T-helper 9 cell (primary cell): ENCODE data around the gene RBM42.

Source experiments
- DNase-seq: peaks from one replicate; pipeline ENCODE4 v3.0.0-alpha.2; 2020

Gene RBM42

DNA sequence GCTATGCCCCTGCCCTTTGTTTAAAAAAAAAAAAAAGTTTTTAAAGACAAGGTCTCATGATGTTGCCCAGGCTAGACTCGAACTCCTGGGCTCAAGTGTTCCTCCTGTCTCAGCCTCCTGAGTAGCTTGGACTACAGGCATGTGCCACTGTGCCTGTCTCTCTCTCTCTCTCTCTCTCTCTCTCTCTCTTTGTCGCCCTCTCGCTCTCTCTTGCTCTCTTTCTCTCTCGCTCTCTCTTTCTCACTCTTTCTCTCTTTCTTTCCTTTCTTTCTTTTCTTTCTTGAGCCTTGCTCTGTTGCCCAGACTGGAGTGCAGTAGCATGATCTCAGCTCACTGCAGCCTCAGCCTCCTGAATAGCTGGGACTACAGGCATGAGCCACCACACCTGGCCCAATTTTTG is 26.8 kb downstream of the RBM42 start:
- DNase-seq: no peak

DNA sequence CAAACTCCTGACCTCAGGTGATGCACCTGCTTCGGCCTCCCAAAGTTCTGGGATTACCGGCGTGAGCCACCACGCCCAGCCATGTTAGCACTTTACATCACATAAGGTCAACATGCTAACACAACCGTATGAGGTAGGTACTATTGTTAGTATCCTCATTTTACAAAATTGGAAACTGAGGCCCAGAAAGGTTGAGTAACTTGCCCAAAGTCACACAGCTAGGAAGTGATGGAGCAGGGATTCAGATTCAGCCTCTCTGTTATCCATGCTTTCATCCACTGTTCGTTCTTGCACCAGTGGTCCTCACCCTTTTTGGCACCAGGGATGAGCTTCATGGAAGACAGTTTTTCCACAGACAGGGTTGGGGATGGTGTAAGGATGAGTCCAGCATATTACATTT is 27.9 kb downstream of the RBM42 start:
- DNase-seq: no peak

DNA sequence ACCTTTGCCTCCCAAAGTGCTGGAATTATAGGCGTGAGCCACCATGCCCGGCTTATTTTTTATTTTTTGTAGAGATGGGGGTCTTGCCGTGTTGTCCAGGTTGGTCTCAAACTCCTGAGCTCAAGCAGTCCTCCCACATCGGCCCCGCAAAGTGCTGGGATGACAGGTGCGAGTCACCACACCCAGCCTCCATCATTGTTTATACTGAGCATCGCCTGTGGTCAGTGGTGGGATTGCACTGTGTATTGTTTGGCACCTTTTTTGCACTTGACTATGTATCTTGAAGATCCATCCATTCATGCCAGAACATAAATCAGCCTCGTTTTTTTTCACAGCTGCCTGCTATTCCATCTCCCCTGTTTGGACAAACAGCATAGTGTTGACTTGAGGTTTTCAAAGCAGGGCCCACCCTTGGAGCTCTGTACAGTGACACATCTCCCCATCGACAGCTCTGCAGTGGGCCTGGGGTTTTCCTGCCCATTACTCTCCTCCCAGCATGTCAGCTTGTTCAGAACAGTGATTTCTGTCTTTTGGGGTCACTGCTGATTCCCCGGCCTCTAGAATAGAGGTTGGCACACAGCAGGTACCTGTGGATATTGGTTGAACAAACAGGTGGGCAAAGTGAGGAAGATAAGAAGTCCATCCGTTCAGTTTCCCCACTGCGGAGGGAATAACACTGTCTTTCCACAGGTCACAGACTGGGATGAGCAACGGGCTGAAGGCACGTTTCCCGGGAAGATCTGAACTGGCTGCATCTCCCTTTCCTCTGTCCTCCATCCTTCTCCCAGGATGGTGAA is 29.3 kb downstream of the RBM42 start:
- DNase-seq: no peak

DNA sequence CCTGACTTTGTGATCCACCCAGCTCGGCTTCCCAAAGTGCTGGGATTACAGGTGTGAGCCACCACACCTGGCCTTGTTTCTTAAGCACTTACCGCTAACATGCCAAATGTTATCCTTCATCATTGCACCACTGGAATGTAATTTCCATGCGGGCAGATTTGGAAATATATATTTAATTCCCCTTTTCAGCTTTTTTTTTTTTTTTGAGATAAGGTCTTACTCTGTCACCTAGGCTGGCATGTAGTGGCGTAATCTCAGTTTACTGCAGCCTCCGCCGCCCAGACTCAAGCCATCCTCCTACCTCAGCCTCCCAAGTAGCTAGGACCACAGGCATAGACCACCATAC is 33.1 kb downstream of the RBM42 start:
- no peak for DNase-seq

DNA sequence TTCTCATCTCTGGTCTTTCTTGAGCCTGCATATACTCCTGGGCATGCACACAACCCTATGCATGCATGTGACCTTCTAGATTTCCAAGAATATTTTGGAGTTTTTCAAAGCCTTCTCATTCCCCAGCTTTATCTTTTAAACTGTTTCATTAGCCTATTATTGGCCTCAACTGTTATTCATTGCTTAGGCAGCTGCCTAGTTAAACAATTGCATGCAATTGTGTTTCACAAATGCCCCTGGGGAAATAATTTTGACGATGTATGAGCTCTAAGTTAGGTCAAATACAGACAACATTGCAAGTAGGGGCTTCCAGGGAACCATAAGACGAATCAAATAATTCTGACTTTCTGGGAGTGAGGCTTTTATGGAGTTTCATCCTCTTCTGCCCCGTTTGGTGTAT is 35.1 kb downstream of the RBM42 start:
- DNase-seq: no peak

DNA sequence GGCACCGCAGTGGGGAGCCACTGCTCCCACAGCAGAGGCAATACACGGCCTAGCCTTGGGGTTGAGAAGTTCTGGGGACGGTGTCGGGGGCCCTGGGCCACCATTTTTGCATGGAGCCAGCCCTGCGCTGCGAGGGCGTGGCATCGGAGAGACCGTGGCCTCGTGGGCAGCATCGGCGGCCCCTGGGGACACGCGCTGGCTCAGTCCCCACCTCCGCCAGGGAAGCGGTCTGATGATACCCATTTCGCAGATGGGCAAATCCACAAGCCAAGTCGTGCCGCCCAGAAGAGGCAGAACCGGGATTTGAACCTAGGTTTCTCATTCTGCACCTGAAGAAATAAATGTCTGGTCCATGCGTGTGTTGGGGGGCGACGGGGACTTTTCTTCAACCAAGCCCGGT is 36.3 kb downstream of the RBM42 start:
- DNase-seq: no peak

DNA sequence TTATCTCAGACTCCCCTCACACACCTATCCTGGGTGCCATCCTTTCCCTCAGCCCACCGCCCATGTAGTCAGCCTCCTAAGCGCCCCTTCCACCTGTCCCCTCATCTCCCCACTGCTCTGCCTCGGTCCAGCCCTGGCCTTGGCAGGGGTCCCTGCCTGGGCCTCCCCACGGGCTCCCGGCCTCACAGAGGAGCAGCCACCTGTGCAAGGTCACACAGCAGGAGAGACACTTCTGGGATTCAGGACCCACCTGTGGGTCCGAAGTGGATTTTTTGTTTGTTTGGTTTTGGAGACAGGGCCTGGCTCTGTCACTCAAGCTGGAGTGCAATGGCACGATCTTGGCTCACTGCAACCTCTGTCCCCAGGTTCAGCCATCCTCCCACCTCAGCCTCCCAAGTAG is 36.8 kb downstream of the RBM42 start:
- no peak for DNase-seq

DNA sequence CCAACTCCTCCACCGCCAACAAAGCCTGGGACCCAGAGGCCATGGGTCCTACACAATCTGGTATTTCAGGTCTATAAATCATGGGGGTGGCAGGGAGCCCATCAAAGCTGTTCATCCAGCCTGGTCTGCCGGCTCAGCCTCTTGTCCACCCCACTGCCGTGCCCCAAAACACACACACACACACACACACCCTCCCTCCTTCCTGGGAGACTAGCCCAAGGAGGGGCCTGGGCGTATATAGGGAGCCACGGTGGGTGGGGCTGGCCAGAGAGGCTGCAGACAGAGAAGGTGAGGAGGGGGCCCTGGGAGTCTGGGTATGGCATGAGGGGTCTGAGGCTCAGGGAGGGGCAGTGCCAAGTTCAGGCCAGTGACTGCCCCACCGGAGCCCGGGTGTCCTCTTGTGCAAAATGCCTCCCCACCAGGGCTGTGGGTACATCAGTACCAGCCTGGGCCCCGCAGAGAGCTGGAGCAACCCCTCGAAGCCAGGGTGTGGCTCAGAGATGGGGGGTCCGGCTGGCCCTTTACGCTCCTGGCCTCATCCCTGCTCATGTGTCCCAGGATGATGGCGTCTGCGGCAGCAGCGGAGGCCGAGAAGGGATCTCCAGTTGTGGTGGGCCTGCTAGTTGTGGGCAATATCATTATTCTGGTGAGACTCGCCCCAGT is 37.5 kb downstream of the RBM42 start, which contains the start of gene UPK1A:
TSS of gene UPK1A (plus strand) at position 267 of the 663 bp plus-strand sequence. CDS start at position 563, 296 bp downstream.
- no peak for DNase-seq

DNA sequence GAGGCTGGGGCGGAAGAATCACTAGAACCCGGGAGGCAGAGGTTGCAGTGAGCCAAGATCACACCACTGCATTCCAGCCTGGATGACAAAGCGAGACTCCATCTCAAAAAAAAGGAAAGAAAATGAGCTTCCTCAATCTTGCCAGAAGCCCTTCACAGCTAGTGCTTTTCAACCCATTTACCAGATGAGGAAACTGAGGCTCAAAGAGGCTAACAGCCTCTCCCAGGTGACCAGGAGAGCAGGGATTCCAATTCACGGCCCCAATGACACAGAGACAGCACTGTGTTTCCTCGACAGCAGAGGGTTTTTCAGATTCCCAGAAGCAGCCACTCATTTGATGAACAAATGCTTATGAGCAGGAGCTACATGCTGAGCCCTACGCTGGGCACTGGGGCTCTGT is 40.7 kb downstream of the RBM42 start:
- DNase-seq: no peak

DNA sequence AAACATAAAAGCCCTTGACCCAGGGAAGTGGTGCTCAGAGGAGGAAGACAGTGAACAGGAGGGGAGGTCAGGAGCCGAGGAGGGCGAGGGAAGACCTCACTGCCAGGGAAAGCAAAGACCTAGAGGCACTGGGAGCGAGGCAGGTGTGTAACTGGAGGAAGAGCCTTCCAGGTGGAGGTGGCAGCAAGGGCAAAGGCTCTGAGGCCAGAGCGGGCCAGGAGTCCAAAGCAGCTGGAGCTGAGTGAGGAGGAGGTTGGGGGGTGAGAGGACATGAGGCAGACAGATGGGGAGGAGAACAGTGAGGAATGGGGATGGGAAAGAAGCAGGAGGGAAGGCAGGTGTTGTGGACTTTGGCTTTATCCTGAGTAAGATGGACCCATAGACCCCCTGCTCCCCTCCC is 41.1 kb downstream of the RBM42 start:
- DNase-seq: no peak

DNA sequence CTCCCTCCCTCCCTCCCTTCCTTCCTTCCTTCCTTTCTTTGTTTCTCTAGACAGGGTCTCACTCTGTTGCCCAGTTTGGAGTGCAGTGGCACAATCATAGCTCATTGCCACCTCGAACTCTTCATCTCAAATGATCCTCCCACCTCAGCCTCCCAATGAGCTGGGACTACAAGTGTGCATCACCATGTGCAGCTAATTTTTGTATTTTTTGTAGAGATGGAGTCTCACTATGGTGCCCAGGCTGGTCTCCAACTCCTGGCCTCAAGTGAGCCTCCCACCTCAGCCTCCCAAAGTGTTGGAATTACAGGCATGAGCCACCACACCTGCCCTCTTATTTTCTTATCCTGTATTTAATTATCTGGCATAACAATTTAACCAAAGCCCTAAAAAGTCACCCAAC is 41.9 kb downstream of the RBM42 start:
- no peak for DNase-seq

DNA sequence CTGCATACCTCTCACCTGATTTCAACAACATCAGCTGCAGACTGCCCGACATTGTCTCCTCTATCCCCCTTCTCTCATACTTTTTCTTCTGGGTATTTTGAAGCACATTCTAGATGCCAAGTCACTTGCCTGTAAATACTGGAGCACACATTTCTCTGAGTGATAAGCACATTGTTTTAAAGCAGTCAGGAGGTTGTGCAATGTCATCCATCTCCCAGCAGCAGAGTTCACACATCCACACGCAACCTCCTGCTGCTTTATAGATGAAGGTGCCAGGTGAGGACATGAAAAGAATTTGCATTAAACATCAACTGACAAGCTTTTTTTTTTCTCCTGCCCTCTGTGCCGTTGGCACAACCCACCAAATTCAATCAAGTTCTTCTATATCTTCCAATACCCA is 43.0 kb downstream of the RBM42 start:
- DNase-seq: no peak

DNA sequence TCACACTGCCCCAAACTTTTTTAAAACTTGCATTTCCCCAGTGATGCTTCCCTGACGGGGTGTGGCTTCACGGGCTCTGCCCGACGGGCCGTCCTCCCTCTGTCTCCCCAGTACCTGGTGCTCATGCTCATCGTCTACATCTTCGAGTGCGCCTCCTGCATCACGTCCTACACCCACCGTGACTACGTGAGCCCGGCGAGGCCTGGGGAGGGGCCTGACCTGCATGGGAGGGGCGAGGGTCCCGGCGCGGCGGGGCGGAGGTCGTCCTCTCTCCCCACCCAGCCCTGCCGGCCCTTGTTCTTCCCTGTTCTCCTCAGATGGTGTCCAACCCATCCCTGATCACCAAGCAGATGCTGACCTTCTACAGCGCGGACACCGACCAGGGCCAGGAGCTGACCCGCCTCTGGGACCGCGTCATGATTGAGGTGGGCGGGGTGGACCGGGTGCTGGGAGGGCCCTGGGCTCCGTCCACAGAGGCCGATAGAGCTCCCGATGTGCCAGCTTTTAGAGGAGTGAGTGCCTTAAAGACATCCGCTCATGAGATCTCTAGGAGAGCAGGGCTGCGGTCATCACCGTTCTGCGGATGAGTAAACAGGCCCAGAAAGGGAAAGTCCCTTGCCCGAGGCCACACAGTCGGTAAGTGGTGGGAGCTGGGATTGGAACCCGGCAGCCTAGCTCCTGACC is 44.4 kb downstream of the RBM42 start:
- peak; percentile 6 for DNase-seq

DNA sequence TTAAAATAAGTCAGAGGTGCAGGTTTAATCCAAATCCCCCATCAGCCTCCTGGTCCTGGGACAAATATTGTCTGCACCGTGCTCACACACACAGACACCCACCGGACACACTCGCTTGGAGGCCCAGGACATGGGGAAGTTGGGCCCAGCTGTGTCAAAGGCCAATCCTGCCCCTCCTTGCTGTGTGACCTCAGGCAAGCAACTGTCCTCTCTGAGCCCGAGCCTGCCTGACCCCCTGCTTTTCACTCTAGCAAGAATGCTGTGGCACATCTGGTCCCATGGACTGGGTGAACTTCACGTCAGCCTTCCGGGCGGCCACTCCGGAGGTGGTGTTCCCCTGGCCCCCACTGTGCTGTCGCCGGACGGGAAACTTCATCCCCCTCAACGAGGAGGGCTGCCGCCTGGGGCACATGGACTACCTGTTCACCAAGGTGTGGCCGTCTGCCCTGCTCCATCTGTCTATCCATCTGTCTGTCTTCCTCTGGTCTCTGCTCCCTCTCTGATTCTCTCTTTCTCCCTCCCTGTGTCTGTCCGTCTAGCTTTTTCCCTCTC is 46.8 kb downstream of the RBM42 start:
- DNase-seq: no peak
